Parathyroid adenoma (tissue), 2 donors: ENCODE results near the gene CDR2L.

ENCODE experiments used
- H2AFZ ChIP-seq: fragments of 300-600 bp; sonication (generic); one replicate; pipeline ENCODE4 v1.7.0; 2017; ENCODE audit warnings: antibody characterized with exemption, mild to moderate bottlenecking
- H3K27ac ChIP-seq: fragments of 300-600 bp; sonication (generic); one replicate; pipeline ENCODE4 v1.7.0; 2017
- H3K27me3 ChIP-seq: fragments of 300-600 bp; sonication (generic); one replicate; pipeline ENCODE4 v1.7.0; 2017; ENCODE audit warnings: low read length; ENCODE audit not compliant: control insufficient read depth, insufficient read depth
- H3K36me3 ChIP-seq: fragments of 300-600 bp; sonication (generic); one replicate; pipeline ENCODE4 v1.7.0; 2017; ENCODE audit warnings: low read length; ENCODE audit not compliant: control insufficient read depth, insufficient read depth
- H3K4me1 ChIP-seq: fragments of 300-600 bp; sonication (generic); one replicate; pipeline ENCODE4 v1.7.0; 2017; ENCODE audit warnings: control low read depth
- H3K4me2 ChIP-seq: fragments of 300-600 bp; sonication (generic); one replicate; pipeline ENCODE4 v1.7.0; 2017; ENCODE audit warnings: low read length
- H3K4me3 ChIP-seq: fragments of 300-600 bp; sonication (generic); one replicate; pipeline ENCODE4 v1.7.0; 2017; ENCODE audit warnings: low read depth, low read length
- H3K79me2 ChIP-seq: fragments of 300-600 bp; sonication (generic); one replicate; pipeline ENCODE4 v1.7.0; 2017; ENCODE audit warnings: control low read depth
- H3K9ac ChIP-seq: fragments of 300-600 bp; sonication (generic); one replicate; pipeline ENCODE4 v1.7.0; 2017; ENCODE audit warnings: mild to moderate bottlenecking
- H3K9me3 ChIP-seq: fragments of 300-600 bp; sonication (generic); one replicate; pipeline ENCODE4 v1.7.0; 2017; ENCODE audit warnings: low read length; ENCODE audit not compliant: control insufficient read depth
- CTCF ChIP-seq: fragments of 300-600 bp; sonication (generic); IDR thresholded peaks from one replicate; pipeline ENCODE4 v1.7.0; 2017; ENCODE audit warnings: antibody characterized with exemption, mild to moderate bottlenecking
- donor health status: primary hyperparathyroidism.

Gene CDR2L

DNA sequence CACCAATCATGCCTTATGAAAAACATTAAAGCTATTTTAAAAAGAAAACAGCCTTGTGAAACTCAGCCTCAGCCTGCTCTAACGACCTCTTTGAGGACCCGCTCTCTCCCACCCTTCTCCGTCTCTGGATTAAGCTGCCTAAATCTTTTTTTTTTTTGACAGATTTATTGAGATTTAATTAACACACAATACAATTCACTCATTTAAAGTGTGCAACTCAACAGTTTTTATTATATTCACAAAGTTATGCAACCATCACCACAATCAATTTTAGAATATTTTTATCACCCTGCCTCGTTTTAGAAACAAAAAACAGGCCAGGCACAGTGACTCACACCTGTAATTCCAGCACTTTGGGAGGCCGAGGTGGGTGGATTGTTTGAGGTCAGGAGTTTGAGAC is 8.4 kb downstream of the CDR2L start:
- Histone ChIP-seq H3K27me3 (no peaks in the 10 kb centered on the region), H3K79me2 (peaks cover 3% of the 10 kb centered on the region), H2AFZ (no peak overlapping the region), H3K4me2 (no peak overlapping the region), H3K4me3 (no peak overlapping the region), H3K9ac (no peak overlapping the region), H3K4me1 (no peaks in the 10 kb centered on the region), H3K36me3 (no peaks in the 10 kb centered on the region), H3K27ac (no peak overlapping the region), H3K9me3 (no peaks in the 10 kb centered on the region)
- no peak for TF ChIP-seq CTCF

DNA sequence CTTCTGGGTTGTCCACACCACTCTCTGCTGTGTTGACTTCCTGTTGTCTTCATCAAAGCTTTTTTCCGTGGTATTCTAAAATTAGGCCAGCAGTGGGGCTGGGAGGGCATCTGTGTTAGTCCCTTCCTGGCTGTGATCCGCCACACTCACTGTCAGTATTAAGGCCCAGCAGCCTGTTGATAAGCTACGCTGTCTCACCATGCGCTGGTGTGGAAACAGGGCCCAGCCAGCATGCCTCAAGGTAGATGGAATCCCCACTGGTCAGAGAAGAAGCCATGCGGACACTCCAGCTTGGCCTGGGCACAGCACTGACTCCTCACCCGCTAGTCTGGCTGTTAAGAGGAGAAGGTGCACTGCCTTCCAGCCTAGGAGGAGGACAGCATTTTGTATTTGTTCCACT is 11.4 kb downstream of the CDR2L start:
- H2AFZ ChIP-seq, result no peak overlapping the region
- no peak overlapping the region for H3K27ac ChIP-seq
- H3K4me3 ChIP-seq, result no peak overlapping the region
- H3K79me2 ChIP-seq, result peaks cover 3% of the 10 kb centered on the region
- no peaks in the 10 kb centered on the region for H3K4me1 ChIP-seq
- no peak overlapping the region for H3K4me2 ChIP-seq
- TF ChIP-seq CTCF, result no peak
- H3K27me3 ChIP-seq, result no peaks in the 10 kb centered on the region
- H3K9me3 ChIP-seq, result no peaks in the 10 kb centered on the region
- H3K9ac ChIP-seq, result no peak overlapping the region
- H3K36me3 ChIP-seq, result no peaks in the 10 kb centered on the region

- no peaks in the 10 kb centered on the region for H3K9me3 ChIP-seq
- no peak for TF ChIP-seq CTCF
- H3K9ac ChIP-seq, result no peak overlapping the region
- H3K4me2 ChIP-seq, result no peak overlapping the region
- no peaks in the 10 kb centered on the region for H3K36me3 ChIP-seq
- H3K4me1 ChIP-seq, result no peaks in the 10 kb centered on the region
- no peak overlapping the region for H2AFZ ChIP-seq
- peaks cover 3% of the 10 kb centered on the region for H3K79me2 ChIP-seq
- H3K4me3 ChIP-seq, result no peak overlapping the region
- H3K27ac ChIP-seq, result no peak overlapping the region
- H3K27me3 ChIP-seq, result no peaks in the 10 kb centered on the region
These were observed 12.1 kb downstream of the CDR2L start for GRCh38 chr17:74999523-74999922.

DNA sequence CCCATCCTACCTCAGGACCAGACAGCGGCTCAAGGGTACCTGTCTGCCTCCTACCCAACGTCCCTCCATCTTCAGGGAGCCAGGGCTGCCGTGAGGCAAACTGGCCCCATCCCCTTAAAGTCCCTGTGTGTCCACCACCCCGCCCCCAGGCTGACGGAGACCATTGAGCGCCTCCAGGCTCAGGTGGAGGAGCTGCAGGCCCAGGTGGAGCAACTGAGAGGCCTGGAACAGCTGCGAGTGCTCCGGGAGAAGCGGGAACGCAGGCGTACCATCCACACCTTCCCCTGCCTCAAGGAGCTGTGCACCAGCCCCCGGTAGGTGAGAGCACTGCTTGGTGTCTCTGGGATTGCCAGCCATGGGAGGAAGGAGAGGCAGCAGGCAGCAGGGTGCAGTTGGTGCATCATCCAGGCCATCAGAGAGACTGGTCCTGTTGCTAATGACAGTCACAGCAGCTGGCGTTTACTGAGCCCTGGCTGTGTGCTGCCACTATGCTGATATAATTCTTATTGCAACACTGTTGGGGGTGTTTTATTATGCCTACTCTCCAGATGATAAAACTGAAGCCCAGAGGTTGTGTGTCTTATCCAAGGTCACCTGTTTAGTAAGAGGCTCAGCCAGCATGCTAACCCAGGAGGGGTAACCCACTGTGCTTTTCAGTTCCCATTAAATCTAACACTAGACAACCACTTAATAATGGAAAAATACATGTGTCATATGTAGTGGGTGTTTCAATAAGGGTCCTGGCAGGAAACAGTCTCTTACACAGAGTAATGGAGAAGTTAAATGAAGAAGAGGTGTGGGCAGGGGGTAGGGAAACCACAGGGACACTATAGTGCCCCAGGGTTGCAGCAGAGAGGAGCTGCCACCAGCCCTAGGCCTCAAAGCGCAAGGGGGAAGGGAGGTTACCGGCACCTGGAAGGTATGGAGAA is 14.7 kb downstream of the CDR2L start:
- Histone ChIP-seq H3K4me1 (no peaks in the 10 kb centered on the region), H3K4me3 (no peak overlapping the region), H3K9me3 (no peaks in the 10 kb centered on the region), H3K9ac (no peak overlapping the region), H3K4me2 (no peak overlapping the region), H2AFZ (no peak overlapping the region), H3K27me3 (no peaks in the 10 kb centered on the region), H3K79me2 (peaks cover 2% of the 10 kb centered on the region), H3K27ac (no peak overlapping the region), H3K36me3 (no peaks in the 10 kb centered on the region)
- TF ChIP-seq CTCF, result no peak
